GM12891 (cell line): ENCODE measurements around the gene NXF2.

ENCODE experiments used
- POLR2A ChIP-seq: IDR thresholded peaks from 2 replicates; pipeline ENCODE4 v1.6.1; 2011; ENCODE audit warnings: low read depth, low read length, control low read depth
- POLR2AphosphoS5 ChIP-seq: IDR thresholded peaks from 2 replicates; pipeline ENCODE4 v1.6.1; 2011; ENCODE audit warnings: low read depth, low read length, control low read depth
- TAF1 ChIP-seq: IDR thresholded peaks from 2 replicates; pipeline ENCODE4 v1.6.1; 2011; ENCODE audit warnings: low read depth, low read length, control low read depth

GRCh38 chrX:102339312-102340298 is 92.6 kb downstream of the NXF2 start:
- no peak for TF ChIP-seq POLR2A
- no peak for TF ChIP-seq POLR2AphosphoS5
- TF ChIP-seq TAF1 = no peak
